Activated CD8-positive, alpha-beta memory T cell treated with anti-CD3 and anti-CD28 coated beads, Interleukin-2, amount 50 U/mL, for 1 hour (primary cell): ENCODE results near the gene RERG.

Experiments used
- DNase-seq: peaks from one replicate; pipeline ENCODE4 v3.0.0-alpha.2; 2020; ENCODE audit errors: extremely low read depth

RERG gene

DNA sequence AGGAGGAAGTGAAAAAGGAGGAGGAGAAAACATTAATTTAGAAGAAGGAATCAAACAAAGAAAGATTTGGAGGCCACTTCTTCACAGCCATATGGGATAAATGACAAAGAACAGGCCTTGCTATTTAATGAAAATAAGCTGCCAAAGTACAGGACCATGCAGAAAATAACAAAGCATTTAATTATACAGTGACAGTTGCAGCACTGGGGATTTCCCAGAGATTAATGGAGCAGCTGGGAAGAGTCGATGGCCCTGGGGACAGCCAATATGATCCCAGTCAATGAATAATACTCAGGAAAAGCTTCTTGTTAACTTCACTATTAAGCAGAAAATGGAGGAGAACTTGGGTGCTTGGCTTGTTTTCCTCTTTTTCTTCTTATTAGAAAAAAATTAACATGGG lies 34.6 kb downstream of the RERG start:
- DNase-seq: no peak

DNA sequence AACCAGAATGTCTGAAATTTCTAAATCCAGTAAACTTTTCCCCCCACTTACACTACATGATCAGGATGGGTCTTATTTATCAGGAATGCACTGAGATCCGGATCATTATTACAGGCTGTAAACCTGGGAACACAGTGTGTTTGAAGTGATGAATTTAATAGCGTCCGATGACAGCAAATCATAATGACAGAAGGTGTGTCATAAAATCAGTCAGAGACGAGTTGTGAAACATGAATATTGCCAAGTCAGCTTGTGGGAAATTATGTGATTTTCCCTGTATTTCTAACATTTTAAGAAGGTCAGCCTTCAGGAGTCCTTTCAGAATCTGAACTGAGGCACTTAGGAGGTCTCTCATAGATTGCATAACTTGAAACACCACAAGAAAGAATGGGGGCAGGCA lies 36.7 kb downstream of the RERG start:
- DNase-seq: no peak

DNA sequence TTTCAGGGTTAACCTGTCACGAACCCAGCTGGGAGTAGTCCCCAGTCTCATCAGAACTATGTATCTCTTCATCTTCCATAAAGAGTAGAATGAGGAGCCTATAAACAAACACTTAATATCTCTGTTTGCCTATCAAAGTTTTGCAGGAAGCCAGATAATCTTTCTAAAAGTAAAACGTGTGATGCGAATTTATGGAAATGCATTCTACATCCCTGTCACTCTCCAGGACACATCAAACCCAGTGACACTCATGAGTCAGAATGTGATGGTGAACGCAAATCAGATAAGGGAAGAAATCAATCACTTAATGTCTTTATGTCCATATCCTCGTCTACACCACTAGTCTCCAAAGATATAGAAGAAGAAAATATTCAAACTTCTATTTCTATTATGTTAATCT lies 37.4 kb downstream of the RERG start:
- no peak for DNase-seq

DNA sequence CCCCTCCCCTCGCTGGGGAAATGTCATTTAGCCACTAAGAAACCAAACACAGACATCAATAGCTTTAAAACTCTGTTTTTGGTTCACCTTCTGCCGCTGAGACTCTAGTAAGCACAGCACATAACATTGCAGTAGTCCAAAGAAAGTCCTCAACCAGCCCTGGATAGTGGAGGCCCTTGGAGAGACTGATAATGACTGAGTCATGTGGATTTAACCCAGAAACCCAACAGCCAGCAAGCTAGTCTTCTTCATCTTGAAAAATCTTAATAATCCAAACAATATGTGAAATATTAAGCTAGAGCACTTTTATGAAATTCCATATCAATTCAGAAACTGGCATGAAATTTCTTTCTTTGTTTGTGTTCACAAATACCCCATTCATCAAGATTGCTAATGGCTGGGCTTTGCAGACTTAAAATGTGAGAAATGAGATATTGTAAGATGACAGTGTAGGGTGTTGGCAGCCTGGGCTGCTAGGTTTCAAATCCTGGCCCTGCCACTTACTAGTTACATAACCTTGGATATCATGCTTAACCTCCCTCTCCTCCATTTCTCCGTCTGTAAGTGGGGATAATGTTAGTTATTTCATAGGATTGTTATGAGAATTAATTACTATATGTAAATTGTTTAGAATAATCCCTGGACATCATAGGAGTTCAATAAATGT lies 40.1 kb downstream of the RERG start:
- no peak for DNase-seq

DNA sequence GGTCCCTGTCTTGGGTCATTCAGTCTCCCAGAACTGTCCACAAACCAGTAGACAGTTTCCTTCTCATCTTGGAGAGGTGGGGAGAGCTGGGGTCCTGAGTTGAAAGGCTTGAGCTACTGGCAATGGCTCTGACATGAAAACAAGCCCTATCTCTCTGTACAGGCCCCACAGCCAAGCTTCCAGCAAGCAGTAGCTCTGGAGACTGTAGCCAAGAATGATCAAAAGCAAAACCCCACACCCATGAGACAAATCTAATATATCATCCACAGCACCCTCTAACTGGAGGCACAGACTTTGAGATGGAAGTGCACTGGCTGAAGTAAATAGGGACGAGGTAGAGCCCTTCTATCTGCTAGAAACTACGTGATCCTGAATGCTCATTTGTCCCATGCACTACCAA lies 40.9 kb downstream of the RERG start:
- DNase-seq: no peak

DNA sequence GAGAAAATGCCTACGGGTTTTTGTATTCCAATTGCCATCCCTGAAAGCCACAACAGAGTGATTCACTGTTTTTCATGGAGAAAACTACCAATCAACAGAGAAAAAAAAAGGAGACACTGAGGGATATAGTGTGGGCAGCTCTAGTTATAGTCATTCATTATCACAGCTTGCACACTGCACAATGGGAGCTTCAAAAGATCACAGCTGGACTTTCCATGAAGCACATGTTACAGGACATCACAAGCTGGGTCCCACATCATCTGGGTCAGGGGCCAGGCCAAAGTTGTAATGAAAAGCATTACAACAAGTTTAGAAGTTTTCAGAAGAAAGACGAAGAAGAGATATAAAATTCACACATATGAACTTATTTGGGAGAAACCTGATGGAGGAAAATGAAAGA lies 41.5 kb downstream of the RERG start:
- no peak for DNase-seq

DNA sequence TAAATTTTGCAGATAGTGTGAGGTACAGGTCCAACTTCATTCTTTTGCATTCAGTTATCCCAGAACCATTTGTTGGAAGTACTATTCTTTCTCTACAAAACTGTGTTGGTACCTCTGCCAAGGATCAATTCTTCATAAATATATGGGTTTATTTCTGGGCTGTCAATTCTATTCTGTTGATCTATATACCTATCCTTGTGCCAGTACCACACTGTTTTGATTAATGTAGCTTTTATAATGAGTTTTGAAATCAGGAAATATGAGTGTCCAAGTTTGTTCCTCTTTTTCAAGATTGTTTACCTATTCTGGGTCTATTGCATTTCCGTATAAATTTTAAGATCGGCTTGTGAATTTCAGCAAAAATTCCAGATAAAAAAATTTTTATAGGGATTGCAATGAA lies 48.1 kb downstream of the RERG start:
- no peak for DNase-seq

DNA sequence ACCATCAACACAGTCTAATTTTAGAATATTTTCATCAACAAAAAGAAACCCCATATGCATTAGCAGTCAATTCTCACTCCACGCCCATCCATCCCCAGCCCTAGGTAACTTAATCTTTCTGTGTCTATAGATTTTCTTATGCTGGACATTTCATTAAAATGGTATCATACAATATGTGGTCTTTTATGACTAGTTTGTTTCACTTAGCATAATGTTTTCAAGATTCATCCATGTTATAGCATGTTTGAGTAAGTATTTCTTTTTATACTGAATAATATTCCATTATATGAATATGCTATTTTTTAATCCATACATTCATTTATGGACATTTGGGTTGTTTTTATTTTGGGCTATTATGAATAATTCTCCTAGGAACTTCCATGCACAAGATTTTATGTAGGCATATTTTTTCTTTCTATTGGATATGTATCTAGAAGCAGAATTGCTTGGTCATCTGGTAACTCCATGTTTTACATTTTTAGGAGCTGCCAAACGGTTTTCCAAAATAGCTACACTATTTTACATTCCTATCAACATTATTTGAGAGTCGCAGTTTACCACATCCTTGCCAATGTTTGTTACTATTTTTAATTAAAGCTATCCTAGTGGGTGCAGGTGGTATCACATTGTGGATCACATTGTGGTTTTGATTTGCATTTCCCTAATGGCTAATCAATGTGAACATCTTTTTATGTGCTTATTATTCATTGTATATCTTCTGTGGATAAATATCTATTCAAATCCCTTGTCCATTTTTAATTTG lies 49.0 kb downstream of the RERG start:
- DNase-seq: no peak

DNA sequence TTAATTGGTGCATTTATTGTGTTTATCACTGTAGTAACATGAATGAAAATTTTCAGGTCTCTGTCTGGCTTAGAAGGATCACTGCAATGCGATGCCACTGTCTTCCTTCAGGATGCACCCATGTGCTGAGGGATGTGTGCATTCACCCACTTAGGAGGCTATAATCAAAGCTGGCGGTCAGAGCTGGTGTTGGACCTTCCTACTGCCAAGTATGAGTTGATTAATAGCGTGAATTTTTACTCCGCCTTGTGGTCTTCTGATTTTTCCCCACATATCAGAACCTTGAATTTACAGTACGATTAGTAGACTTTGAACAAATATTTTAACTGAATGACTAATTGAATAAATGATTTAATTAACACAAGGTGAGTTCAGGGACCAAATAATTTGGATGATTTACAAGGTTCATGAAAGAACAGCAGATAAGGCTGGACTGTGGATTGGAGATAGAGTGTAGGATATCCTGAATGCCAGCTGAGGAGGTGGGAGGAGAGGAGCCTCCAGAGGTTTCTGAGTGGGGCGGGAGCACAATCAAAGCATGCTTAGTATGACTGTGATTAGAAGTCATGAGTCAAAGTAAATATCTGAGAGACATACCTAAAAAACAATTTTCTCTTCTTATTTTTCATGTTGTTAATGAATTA lies 50.1 kb downstream of the RERG start:
- no peak for DNase-seq

DNA sequence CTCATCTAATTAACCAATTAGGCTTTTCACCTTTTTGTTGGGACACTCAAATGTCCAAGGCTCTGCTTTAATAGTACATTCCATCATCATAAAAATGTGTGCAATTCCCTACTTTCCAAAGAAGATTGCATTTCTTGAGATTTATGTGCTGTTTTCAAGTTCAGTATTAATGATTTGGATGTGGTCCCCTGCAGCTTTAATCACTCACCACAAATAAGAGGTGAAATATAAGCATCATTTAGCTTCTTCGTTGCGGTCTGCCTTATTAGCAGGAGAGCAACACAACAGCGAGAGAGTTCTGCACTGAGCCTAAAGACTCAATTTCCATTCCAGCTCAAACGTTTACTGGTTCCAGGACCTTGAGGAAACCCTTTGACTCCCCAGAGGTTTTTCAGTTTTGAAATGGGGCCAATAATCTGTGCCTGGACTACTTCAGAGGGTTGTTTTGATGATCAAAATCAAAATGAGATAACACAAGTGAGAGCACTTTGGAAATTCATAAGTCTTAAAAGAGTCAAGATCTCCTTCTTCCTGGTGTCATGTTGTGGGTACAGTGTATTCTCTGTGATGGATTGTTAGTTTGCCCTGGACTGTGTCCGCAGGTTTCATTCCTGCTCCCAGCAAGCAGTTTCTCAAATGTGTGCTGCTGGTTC lies 53.1 kb downstream of the RERG start:
- no peak for DNase-seq

DNA sequence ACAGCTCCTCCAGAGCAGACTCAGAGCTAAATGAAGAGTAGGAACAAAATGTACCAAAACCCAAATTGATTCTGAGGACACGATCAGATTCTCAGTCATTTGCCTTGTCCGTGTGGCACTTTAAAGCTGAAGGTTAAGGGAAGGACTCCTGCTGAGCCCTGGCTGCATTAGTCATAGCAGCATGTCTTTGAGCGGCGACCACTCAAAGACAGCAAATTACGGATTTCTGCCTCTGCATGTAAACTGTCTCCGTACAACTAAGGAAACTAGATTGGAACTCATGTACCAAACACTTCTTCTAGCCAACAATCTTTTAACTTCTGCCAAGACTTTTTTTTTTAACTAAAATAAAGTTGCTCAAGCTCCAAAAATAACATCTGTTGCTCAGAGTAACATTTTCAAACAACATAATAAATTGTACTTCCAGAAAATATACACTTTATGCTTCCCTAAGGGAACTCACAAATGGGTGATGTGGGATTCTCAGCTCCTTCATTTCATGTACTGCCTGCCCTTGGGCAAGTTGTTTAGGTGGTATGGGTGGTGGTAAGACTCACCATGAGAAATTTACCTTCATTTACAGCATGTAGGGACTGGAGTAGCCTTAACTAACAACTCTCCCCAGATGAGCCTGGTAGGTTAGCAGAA lies 56.1 kb downstream of the RERG start:
- DNase-seq: no peak

DNA sequence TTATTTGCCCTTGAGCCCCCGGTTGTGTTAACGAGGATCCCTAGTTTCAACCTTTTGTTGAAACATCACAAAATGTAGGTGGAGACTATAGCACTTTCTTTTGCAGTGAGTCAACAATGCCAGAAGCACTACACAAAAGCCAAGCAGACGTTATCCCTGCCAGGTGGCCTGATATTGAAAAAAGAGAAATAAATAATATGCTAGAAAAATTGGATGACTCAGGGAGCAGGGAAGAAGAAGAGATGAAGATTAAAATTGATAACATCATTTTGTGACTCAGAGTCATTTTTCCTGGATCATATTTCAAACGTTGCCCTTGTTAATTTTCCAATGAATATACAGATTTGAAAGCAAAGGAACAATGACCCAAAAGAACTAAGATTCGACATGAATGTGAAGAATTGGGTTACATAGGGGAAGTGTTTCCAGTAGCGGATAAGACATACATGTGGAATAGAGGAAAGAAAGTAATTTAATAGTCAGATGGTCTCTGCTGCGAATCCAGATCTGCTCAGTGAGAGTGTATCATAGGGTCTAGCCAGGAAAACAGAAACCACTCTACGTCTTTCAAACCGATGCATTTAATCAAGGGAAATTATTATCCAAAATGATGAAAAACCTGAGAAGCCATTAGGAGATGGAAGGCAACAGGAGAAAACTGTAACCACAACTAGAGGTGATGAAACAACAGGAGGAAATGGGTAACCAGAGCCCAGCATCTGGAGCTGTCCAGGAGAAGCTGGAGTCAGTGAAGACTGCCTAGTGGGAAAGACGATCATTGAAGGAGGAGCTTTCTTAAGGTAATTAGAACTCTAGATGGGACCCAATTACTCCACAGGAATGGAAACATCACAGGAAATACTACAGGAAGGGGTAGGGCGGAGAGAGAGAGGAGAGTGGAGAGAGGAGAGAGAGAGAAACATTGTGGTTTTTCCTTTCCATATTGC lies 57.9 kb downstream of the RERG start:
- no peak for DNase-seq

DNA sequence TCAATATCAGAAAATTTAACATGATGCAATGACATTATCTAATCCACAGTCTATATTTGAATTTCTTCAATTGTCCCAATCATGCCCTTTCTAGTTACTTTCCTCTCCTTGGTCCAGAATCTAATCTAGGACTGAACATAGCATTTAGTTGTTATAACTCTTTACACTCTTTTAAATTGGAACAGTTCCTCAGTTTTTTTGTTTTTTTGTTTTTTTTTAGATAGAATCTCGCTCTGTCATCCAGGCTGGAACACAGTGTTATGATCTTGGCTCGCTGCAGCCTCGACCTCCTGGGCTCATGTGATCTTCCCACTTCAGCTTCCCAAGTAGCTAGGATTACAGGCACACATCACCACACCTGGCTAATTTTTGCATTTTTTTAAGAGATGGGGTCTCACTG lies 63.1 kb downstream of the RERG start:
- DNase-seq: no peak

DNA sequence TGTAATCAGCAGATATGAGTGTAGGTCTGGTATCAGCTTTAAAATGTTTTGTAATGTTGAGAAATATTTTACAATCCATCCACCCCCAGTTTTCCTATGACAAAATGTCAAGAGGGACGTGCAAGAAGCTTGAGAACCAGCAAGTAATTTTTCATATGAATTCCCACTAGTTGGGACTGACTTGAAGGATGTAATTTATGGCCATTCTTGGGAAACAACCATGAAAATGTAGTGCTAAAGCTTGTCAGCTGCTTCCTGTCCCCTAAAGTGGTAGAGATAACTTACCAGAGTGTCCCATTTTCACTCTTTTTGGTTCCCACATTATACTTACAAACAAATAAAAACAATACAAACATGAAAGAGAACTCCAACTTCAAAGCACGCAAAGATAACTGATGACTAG lies 63.9 kb downstream of the RERG start:
- no peak for DNase-seq

DNA sequence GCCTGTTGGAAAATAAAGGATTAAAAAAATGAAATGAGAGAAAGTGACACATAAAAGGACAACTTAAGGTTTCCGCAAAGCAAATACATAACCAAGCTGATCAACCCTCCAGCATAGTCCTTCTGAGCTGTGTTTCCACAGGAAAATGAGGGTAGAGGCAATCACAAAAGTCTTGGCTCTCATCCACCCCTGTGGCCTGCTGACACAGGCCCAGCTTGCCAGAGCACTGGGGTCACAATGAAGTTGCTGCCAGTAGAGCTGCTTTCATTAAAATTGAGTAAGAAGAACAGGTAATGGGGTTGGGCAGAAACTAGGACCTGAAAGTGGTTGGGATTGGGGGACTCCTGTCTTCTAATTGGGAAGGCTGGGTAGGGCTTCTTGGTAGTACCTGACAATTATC lies 65.9 kb downstream of the RERG start:
- no peak for DNase-seq

DNA sequence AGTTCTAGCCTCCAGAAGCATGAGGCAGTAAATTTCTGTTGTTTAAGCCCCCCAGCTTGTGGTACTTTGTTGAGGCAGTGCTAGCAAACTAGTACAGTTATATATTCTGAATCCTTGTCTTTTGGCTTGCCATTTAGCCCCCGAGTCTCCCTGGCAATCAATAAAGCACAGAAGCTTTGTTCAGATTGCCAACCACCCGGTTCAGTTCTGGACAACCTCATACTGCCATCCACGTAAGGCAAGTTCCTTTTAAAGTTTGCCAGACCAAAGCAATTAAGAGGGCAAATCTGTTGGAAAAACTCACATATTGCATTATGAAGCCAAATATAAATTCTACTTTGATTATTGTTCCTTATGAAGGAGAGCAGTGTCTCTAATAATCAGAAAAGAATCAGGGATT lies 67.1 kb downstream of the RERG start:
- DNase-seq: no peak

DNA sequence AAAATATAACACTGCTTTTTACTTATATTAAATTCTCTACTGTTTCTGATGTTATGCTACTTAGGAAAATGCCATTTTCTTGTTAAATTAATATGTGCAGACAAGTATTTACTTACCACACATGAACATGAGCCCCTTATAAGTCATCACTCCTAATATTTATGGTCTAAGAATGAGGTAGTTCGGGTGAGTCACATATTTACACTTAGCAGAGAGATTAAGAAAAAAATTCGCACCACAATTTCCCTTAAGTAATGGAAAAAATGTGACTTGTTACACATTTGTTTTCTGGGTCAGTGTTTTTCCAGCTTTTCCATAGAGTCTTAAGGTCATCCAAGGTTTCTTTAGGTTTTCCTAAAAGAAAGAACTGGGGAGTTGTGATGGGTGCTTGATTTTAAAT lies 68.3 kb downstream of the RERG start:
- no peak for DNase-seq

DNA sequence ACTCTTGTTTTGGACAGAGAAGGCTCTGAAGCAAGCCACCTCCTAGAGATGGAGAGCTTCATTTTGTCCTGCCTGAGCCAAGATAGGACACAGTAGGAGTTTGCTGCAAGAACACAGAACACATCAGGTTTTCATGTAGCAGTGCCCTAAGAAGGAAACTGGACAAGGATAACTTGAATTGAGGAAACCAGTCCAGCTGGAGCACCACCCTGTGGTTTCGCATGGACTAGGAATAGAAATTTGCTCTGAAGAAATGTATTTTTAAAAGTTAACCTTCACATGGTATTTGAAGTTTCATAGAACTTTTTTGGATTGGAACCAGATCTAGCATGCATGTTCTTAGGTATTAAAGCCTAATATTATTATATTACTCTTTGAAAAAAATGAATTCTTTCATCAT lies 68.8 kb downstream of the RERG start:
- DNase-seq: no peak

DNA sequence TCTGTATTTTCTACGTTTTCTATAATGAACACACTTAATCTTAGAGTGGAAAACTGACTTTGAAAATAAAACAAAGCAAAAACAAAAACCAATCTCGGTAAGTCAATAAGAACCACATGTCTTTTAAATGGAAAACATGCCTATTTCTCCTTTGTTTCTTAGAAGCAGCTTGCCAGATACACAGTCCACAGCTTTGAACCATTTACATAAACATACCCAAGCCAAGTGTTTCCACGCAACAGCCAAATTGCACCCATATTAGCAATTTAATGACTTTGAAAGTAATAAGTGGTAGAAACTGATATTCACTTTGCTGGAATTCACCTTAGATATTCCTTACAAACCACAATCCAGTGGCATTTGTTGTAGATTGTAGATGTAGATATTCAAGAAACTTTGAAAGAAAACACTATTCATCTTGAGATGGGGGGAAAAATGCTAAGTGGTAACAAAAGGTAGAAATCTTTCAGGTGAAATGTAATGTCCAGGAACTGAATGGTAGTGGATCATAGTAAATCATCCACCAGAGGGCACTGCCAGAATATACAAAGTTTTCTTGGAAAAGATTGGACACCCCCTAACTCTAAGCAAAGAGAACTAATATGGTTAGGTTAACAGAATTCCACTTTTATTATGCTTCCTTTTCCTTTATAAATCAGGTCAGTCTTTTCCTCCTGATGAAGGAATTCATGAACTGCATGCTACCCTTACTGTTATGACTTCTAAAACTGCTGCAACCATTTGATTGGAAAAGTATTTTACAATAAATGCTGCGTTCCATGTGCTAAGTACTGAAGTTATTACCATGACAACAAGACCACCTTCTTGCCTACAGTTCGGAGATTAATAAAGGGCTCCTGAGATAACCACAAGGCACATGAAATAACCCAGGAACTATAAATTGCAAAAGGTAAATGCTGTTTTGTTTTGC lies 69.8 kb downstream of the RERG start:
- no peak for DNase-seq

DNA sequence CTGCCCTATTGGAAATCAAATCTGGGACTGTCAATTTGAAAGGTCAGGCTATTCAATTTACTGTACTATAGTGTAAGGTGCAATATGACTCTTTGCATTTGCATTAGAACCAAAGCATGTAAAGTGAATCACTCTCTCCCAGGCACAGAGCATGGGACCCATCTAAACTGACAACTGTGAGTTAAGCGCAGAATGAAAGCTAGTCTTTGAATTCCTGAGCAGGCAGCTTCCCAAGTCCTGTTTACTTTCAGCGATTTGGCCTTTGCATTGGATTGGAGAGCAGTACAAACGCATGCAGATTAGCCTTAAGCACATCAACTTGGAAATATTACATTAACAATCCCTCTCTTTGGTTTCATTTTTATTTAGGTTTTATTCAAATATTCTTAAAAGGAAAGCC lies 74.6 kb downstream of the RERG start:
- DNase-seq: no peak
